ENCODE measurements around the gene STAB1.

Gene STAB1

DNA sequence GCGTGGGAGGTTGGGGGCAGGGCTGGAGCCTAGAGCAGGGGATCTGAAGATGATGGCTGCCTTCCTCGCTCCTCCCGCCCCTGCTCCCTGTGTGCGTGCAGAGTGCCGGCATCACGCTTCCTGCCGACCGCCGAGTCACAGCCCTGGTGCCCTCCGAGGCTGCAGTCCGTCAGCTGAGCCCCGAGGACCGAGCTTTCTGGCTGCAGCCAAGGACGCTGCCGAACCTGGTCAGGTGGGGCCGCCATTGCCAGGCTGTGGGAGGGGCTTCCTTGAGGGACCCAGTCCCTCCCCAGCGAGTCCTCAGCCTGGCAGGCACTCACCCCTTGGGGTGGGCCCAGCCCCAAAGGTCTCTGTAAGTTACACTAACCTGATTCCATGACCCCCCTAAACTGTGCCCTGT is 17.6 kb downstream of the STAB1 start:
- ChIA-PET POLR2A (ENCODE audit: low non-redundant PET) (no interaction called here), CTCF (no interaction called here)
- DNase-seq (ENCODE audit: low spot score): no peak
- TF ChIP-seq, protein P1, sequence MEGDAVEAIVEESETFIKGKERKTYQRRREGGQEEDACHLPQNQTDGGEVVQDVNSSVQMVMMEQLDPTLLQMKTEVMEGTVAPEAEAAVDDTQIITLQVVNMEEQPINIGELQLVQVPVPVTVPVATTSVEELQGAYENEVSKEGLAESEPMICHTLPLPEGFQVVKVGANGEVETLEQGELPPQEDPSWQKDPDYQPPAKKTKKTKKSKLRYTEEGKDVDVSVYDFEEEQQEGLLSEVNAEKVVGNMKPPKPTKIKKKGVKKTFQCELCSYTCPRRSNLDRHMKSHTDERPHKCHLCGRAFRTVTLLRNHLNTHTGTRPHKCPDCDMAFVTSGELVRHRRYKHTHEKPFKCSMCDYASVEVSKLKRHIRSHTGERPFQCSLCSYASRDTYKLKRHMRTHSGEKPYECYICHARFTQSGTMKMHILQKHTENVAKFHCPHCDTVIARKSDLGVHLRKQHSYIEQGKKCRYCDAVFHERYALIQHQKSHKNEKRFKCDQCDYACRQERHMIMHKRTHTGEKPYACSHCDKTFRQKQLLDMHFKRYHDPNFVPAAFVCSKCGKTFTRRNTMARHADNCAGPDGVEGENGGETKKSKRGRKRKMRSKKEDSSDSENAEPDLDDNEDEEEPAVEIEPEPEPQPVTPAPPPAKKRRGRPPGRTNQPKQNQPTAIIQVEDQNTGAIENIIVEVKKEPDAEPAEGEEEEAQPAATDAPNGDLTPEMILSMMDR (conservative IDR thresholded peaks at IDR 0.05; ENCODE audit: low read depth): no peak
- no peak overlapping the region for H3K27ac ChIP-seq

DNA sequence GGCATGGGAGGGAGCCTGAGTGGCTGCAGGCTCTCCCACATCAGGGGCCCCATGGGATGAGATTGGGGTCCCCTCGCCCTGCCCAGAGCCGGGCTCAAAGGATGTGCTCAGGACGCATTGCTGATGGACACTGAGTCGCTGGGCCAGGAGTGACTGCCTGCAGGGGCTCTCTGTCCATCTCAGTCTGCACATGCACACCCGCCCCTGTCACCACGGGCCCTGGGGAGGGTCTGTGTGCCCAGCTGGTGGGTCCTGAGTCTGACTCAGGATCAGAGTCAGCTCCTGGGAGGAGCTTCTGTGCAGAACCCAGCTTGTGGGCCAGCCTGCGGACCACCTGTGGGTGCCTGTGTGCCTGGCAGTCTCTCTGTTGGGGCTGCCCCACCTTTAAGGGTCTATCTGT is 18.1 kb downstream of the STAB1 start:
- ChIA-PET CTCF (no interaction called here), POLR2A (ENCODE audit: low non-redundant PET) (no interaction called here)
- DNase-seq (ENCODE audit: low spot score): no peak
- TF ChIP-seq, protein P1 (conservative IDR thresholded peaks at IDR 0.05; ENCODE audit: low read depth): no peak
- H3K27ac ChIP-seq: no peak overlapping the region

DNA sequence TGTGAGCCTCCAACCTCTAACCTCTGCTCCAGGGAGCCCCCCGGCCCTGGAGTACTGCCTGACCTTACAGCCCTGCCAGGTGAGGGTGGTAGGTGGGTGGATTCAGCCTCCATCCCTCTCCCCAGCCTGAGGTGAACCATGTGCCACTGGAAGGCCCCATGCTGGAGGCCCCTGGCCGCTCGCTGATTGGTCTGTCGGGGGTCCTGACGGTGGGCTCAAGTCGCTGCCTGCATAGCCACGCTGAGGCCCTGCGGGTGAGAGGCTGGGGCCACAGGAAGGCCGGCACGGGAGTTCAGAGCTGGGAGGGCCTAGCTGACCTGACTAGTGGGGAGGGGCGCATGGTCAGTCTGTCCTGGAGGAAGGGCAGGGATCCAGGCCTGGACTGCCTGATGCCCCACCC is 19.4 kb downstream of the STAB1 start:
- POLR2A ChIA-PET (ENCODE audit: low non-redundant PET): no interaction called here
- CTCF ChIA-PET: no interaction called here
- DNase-seq (ENCODE audit: low spot score): no peak
- H3K27ac ChIP-seq: no peak overlapping the region
- TF ChIP-seq, protein P1 (conservative IDR thresholded peaks at IDR 0.05; ENCODE audit: low read depth): no peak

DNA sequence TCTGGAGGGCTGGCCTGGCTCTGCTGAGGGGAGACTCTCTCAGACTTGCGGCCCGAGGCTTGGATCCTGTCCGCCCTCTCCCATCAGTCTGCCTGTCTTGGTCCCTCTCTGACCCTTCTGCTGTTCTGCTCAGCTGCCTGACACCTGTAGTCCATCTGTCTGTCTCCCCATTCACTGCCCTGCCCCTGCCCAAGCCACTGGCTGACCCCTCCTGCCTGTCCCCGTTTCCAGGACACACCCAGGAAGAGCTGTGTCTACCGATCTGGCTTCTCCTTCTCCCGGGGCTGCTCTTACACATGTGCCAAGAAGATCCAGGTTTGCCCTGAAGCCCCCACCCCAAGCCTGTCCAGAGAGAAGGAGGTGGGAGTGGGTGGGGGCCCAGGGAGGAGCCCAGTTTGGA is 20.1 kb downstream of the STAB1 start:
- H3K27ac ChIP-seq: no peak overlapping the region
- TF ChIP-seq, protein P1 (conservative IDR thresholded peaks at IDR 0.05; ENCODE audit: low read depth): no peak
- ChIA-PET POLR2A (ENCODE audit: low non-redundant PET) (no interaction called here), CTCF (interaction anchor here (0.6 kb wide), 1 partner anchor 89 kb away, joined by 5 read pairs; no protein-coding TSS in a partner anchor)
- DNase-seq (ENCODE audit: low spot score): no peak

DNA sequence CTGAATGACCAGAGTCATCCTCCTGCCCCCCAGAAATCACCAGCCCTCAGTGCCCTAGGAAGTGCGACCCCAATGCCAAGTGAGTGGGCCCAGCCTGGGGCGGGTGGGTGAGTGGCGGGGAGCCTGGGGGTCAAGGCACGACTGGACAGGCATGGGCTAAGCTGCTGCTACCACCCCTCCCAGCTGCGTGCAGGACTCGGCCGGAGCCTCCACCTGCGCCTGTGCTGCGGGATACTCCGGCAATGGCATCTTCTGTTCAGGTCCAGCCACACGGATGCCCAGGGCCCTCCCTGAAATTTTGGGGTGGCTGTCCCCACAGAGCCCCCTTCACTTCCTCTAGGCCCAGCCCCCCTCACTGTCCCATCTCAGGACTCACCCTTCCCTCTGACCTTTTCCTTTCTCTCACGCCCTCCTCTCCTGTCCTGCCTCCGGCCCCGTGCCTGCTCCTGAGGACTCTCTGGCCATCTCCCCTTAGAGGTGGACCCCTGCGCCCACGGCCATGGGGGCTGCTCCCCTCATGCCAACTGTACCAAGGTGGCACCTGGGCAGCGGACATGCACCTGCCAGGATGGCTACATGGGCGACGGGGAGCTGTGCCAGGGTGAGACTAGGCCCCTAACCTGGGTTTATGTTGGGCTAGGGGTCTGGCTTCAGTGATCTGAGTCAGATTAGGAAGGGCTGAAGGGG is 21.5 kb downstream of the STAB1 start:
- ChIA-PET CTCF (no interaction called here), POLR2A (ENCODE audit: low non-redundant PET) (no interaction called here)
- no peak overlapping the region for H3K27ac ChIP-seq
- DNase-seq (ENCODE audit: low spot score): no peak
- TF ChIP-seq, protein P1 (conservative IDR thresholded peaks at IDR 0.05; ENCODE audit: low read depth): no peak

DNA sequence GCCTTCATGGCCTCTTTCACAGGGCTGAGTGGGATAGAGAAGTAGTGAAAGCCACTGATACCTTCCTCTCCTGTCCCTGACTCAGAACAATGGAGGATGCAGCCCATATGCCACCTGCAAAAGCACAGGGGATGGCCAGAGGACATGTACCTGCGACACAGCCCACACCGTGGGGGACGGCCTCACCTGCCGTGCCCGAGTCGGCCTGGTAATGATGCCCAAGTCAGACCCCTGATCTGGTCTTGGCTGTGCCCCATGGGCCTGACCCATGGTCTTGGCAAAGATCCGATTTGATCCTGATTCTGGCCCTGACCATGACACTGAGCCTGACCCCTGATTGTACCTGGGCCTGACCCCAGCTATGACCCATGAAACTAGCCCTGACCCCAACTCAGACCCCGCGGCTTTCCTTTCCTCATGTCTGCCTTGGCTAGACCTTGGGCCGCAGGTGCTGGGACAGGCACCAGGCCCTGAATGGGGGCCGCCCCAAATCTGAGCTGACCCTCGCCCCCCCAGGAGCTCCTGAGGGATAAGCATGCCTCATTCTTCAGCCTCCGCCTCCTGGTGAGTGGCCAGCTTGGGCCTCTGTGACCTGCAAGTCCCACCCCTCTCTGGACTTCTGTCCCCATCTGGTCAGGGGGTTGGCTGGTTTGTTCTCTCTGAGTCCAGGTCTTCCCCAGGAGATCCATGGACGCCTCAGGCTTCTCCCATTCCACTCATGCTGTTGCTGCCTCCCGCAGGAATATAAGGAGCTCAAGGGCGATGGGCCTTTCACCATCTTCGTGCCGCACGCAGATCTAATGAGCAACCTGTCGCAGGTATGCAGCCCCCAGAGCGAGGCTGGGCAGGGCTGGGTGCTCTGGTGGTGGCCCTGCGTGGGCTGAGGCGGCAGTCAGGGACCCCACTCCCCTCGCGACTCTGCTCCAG is 22.9 kb downstream of the STAB1 start:
- H3K27ac ChIP-seq: 0 out of 2 replicates have a peak overlapping the region, but pooled peaks have one; percentile 21
- DNase-seq (ENCODE audit: low spot score): no peak
- CTCF ChIA-PET: no interaction called here
- TF ChIP-seq, protein P1 (conservative IDR thresholded peaks at IDR 0.05; ENCODE audit: low read depth): no peak
- POLR2A ChIA-PET (ENCODE audit: low non-redundant PET): no interaction called here
